RPMI7951 (cell line): ENCODE data around the gene TTC29. TPM values are rescaled to one million over a fixed set of nuclear protein-coding genes. Genes with fewer than 3 reads are reported as not detected.
A peak's percentile ranks its signal among the peaks of the same experiment; 100 is the strongest.

Experiments used
- DNase-seq: peaks from one replicate; pipeline ENCODE4 v3.0.0-alpha.2; 2012; ENCODE audit warnings: low read depth
- total RNA-seq: library from RNA; depleted of rRNA; stranded (reverse); fragments of >200 nt; shearing (Covaris generic); gene quantifications from 2 replicates; pipeline ENCODE4 v1.2.3, GENCODE V29; 2014; rRNA removed

TTC29 gene, protein sequence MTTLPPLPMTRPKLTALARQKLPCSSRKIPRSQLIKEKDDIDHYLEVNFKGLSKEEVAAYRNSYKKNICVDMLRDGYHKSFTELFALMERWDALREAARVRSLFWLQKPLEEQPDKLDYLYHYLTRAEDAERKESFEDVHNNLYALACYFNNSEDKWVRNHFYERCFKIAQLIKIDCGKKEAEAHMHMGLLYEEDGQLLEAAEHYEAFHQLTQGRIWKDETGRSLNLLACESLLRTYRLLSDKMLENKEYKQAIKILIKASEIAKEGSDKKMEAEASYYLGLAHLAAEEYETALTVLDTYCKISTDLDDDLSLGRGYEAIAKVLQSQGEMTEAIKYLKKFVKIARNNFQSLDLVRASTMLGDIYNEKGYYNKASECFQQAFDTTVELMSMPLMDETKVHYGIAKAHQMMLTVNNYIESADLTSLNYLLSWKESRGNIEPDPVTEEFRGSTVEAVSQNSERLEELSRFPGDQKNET
- total RNA-seq: 0.72 TPM in 1 of 2 replicates, not detected in the other

DNA sequence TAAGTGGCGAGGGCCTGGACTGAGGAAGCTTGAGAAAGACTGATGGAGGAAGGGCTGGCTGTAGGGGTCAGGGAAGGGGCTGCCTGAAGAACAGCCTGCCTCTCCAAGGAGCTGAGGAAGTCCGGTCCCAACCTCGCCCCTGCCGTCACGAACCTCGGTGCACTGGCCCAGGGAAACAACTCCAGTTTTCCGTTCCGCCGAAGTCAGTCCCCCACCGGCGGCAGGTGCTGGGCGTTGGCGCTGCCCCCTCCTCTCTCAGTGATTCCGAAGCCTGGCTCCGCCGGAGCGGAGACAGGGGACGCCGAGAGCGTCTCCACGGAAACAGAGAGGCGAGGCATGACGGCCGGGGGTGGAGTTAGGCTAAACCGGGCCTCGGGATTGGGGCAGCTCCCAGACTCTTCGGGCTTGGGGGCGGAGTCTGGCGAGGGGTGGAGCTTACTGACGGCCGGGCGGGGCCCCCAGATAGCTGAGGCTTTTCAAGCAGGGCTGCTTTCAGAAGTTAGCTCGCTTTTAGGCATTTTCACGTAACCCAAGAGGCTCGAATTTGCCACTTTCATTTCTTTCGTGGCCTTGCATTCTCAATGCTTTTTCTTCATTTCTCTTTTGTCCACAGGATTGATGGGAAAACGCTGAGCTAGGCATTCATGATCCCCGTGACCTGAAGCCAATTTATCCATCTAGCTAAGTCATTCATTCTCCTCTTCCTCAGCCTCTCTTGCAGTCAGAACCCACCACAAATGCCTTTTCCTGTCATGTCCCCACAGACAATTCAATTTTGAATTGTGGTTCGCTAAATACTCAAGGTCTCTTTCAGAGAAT, at the start of gene TTC29:
TSS of gene TTC29 (minus strand) at position 309 of the 819 bp plus-strand sequence. CDS start 5,969 bp downstream, outside the sequence.
- peak; percentile 79 for DNase-seq

DNA sequence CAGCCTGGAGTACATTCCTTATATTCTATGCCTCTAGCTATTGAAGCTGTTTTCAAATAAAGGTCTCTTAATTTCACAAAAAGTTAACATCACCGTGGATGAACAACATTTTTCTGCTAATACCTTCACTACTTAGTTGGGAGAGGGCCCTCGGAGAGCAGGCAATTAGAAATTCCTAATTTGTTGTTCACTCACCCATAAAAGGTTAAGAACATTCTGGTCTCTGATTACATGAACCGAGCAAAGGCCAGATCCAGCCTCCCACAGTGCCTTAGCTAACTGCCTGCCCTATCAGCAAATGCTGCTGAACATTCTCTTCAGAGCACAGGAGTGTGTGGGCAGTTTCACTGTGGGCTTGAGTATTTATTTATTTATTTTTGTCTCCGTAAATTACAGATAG, 36.0 kb upstream of the TTC29 start:
- no peak for DNase-seq

DNA sequence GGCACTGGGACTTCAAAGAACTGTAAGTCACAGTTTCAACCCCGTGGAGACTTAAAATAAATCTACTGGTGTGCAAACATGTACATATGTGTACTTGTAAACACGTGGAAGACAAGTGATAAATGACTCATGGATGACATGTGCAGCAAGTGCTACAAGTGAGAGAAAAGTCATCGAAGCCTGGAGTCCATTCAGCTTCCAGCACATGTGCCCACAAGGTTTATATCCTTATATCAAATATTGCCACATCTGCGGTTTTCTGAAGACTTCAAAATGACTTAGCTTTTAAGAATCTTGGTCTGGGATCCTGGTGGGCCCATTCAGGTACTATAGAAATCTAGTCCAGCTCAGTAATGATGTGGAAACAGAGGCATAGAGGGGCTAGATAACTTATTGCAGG, 33.0 kb upstream of the TTC29 start:
- no peak for DNase-seq

DNA sequence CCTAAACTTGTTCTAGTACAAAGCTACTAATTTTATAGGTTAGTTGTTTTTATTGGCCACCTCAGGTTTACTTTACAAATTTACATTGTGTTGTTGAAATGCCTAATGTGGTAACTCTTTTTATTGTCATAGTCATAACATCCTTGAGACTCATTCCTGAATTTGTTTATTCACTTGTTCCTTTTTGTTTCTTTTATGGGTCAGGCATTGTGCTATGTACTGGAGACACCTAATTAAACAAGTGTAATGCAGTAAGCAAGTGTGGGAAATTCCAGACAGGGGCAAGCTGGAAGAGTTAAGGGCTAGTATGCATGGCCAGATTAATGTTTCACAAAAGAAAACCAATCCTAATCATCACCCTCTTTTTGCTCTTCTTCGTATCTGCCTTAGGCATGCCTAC, 30.5 kb upstream of the TTC29 start:
- no peak for DNase-seq

DNA sequence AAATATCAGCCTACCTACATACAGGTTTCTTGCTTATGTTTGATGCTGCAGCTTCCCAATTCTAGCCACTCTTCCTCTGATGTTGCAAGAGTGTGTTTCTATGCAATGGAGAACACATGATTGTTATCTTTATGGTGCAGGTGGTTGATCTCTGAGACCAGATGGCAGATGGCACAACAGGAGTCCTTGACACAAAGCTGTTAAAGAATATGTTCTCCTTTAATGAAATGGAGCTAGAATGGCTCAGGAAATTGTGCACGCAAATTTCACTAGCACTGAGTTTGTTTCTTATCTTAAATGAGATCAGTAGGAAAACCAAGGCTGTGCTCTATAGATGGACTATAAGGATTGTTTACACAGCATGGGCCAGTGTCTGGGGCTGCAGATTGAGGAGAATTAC, 29.9 kb upstream of the TTC29 start:
- no peak for DNase-seq

DNA sequence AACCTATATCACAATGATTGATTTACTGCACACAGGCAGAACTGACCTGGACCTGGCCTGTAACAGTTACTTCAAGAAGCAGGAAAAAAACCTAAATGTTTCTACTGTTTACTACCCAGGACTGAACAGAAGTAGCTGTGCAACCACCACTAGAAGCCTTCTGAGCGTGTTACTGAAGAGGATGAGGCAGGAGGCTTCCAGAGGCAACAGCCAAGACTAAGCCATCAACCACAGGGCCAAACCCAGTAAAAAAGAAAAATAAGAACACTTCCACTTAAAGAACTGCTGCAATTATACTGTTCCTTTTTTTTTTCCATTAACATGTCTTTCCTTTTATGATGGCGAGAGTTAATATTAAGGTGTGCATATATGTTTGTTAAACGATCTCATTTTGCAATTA, 29.4 kb upstream of the TTC29 start:
- no peak for DNase-seq

DNA sequence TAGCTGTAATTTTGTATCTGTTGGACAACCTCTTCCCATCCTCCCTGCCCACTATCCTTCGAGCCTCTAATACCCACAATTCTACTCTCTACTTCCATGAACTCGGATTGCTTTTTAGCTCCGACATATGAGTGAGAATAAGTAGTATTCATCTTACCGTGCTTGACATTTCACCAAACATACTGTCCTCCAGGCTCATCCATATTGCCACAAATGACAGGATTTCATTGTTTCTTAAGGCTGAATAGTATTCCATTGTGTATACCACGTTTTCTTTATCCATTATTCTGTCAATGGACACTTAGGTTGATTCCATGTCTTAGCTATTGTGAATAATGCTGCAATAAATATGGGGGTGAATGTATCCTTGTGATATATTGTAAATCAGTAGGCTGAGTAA, 26.4 kb upstream of the TTC29 start:
- DNase-seq: no peak

DNA sequence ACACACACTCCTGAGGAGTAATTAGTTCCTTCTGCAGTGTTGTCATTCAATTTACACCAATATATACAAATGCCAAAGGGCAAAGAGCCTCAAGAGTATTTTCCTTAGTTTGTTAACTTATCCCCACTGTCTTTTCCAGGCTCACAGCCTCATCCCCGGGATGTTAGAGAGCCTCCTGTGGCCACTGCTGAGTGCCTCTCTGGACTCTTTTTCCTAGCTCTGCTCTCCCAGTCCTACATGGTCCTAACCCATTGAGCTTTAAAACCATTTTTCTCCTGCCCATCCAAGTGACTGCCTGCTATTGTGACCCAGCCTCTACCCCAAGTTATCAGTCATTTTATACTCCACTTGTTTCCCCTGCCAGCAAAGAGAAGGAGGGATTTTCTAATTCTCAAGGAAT, 23.5 kb upstream of the TTC29 start:
- no peak for DNase-seq

DNA sequence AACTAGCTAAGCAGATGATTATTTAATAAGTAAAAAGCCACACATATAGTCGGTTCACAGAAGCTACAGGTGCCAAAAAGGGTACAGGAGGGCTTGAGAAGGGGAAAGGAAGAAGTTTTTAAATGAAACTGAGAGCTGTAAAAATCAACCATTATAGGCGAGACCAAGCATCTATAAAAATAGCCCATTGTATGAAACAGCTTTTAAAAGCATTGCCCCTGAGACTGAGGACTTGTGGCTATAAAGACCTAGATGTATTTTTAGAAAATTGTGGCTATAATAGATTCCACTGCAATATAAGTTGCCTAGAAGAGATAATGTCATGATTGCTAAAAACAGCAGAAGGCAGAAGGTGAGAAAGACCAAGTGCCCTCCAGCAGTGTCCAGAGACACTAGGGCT, 15.0 kb upstream of the TTC29 start:
- no peak for DNase-seq

DNA sequence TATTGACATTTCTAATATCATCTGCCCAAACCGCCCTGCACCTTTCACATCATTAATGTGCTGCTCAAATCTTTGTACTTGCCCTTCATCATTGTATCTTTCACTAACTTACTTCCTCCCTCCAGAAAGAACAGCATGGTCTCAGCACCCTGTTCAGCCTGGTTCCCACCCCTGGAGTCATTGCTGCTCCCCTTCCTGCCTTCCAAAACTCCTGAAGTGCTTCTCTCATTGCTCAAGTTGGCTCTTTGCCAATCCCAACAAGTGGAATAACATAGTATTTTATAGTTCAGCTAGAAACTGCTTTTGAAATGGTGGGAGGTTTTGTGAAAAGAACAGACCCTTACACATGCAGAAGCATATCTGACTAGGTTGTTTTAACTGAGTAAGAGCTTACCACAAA, 14.0 kb upstream of the TTC29 start:
- no peak for DNase-seq

DNA sequence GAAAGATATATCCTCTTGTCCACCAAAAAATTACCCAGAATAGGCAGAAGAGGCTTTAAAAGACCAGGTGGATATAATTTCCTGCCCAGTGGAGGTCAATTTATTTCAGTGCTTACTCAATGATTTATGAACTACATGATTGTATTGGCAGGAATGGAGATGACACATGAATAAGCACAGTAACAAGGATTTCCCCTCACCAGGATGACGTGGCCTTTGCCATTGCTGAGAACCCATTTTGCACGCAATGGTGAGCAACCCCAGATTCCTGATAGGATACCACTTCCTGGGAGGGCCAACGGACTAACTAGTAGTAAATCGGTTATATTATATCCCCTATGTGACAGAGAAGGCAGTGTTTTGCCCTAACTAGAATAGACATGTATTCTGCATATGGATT, 11.6 kb upstream of the TTC29 start:
- peak; percentile 69 for DNase-seq

DNA sequence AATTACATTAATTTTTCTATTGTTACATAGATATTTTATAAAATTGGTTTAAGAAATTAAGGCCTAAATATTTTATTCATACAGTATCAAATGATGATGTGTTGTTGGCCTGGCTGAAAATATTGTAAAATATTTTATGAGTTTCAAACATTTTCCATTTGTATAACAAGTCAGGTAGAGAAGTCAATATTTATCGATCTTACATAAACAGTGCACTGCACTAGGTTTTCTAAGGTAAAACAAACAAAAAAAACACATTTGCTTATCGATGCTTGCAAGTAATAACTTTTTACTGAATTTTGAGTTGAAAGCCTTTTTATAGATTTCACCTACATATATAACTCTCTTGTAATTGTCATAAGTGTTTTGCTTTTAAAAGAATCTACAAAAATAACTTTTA, 7.2 kb upstream of the TTC29 start:
- no peak for DNase-seq

DNA sequence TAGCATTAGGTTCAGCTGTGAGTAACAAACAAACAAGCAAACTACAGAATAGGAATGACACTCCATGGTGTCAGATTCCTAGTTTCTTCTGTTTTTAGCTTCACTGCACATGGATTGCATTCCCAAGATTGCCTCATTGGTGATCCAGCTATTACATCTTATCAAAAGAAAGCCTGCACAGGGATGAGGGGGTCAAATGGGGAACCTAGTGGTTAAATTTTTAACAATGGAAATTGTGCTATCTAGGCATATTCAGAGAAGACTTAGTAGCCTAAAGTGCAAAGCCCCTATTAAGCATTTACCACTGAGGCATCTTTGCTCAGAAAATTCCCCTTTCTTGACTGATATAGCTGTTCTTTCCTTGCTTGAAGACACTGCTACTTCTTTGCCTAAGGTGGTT, 3.9 kb upstream of the TTC29 start:
- DNase-seq: no peak

DNA sequence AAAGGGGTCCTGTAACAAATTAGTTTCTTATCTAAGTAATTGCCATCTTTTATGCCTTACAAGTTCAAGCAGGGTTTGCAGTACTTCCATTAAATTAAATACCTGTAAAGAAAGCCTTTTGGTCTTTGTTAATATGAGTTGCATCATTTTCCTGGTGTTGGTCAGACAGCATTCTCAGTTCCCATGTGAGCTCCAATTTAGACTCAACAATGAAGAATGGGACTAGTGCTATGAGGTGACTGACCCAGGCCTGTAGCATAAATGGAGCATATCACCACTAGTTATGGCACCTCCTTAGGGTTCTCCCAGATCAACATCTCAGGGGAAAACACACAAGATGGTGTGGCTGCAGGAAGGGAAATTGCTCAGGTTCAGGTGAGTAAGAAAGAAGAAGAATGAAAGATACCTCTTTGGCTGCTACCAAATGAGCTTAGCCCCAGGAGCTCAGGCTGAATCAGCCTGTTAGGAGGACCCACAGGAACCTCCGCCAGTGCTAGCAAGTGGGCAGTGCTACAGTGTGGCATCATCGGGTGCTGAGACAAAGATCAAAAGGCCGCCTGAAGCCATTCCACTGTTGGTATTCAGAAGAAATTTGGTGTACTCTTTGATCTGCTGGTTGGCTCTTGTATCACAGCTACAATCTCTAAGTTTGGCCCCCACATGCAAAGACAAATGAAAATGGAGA, 1.8 kb downstream of the TTC29 start:
- no peak for DNase-seq

DNA sequence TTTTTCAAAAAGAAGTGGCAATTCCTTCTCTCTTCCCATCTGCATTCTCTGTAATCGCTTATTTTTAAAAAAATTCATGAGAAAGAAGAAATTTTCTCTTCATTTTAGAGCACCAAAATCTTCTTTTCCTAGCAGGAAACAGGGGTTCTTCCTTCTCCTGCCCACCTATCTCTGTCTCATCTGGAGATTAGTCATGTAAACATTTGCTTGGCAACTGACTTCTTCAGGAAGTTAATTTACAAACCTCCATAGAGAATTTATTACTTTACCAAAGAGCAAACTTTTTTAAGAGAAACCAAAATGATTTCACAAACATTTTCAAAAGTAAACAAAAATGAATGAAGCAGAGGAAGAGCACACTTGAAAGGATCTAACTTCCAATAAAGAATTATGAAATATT, 13.5 kb downstream of the TTC29 start:
- DNase-seq: no peak

DNA sequence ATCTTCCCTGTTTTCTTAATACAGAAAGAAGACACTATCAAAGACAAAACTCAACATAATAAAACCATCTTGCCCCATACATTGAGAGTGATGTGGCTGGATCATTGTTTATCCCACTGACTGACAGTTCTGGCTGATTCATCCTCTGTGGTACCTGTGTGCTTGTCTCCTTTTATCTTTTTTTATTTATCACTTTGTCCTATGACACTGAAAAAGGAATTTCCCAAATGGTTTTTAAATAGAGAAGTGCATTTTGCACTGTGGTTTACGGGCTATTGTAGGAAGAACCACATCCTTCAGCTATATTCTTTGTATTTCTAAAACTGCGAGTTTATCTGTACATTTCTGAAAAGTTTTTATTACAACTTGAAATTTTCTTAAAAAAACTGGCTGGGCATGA, 15.0 kb downstream of the TTC29 start:
- no peak for DNase-seq

DNA sequence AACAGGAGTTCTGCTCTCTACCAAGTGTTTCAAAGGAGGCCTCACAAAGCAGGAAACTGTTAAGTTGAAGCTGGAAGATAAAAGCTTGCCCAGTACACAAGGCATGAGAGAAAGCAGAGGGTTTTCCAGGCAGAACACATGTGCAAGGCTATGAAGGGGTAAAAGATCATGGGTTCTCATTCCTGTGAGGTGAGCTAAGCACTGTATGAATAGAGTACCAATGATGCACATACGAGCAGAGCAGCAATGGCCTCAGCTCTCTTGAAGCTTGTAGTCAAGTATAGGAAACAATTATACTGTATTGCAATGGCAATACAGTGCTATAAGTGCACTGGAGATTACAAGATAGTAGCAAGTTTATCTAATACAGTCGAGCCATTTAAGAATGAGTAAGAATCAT, 18.0 kb downstream of the TTC29 start:
- no peak for DNase-seq

DNA sequence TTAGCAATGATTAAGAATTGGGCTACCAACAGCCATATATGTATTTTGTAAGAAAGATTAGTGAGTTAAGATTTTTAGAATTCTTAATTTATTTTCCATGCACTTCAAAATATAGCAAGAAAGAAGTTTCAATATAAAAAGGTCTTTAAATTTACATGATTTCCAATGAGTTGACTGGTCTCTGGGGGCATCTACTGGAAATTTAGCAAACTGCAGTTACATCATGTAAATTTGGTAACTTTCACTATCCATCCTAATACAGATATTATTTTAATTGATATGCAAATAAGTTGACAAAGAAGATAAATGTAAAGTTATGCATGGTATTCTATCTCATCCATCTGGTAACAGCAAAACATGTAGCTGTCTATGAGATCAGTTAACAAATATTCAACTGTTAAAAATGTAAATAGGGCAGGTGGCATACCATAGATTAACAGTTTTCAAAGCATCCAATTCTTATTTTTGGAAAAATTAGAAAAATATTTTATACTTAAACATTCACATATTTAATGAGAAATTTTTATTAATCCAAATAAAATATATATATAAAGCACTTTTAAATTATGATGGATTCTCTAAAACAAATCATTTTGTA, 29.1 kb downstream of the TTC29 start:
- peak; percentile 28 for DNase-seq

DNA sequence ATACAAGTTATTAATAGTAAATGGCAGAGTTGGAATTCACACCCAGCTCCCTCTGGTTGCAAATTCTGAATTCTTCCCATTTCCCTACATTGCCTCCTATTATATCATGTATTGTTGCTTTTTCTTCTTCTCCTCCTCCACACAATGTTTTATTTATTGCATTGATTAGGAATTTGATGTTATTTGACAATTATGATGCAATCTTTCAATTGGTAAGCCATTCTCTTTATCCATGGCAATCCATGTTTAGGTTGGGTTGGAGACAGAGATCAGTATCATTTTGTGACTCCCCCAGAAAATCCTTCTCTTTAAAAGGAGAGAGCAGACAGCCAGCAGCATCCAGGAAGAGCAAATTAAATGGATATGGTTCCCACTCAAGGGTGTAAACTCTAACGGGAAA, 30.5 kb downstream of the TTC29 start:
- DNase-seq: no peak

DNA sequence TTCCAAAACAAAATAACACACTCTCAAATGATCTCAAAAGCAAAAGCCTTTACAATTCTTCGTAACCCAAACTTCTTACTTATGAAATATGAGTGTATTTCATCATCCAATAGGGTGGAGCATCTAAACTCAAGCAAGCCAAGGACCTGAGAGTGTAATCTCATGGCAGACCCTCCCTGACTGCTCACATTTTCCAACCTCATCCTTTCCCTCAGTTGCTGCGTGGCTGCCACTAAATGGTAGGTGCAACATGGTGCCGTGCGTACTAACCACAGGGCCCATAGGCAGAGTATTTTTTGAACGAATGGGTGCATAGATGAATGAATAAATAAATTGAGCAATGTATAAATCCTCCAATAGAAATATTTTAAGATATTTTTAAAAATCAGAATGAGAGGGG, 45.4 kb downstream of the TTC29 start:
- no peak for DNase-seq

DNA sequence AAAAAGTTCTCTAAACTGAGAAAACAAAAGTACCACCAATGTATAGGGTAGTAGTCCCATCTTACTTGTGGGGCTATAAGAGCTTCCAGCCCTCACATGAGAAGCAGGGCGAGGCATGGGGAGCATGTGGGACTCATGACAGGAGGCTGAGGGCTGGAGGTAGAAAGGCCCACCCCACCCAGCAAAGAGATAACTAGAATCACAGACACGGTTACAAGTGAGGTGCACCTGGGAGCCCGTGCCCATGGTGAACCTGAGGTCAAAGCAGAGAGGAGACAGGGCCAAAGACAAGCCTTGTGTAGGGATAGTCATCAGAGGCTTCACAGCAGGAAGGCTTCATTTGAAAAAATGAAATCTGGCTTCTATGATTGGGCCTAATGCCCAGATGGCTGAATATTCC, 55.4 kb downstream of the TTC29 start:
- DNase-seq: no peak

DNA sequence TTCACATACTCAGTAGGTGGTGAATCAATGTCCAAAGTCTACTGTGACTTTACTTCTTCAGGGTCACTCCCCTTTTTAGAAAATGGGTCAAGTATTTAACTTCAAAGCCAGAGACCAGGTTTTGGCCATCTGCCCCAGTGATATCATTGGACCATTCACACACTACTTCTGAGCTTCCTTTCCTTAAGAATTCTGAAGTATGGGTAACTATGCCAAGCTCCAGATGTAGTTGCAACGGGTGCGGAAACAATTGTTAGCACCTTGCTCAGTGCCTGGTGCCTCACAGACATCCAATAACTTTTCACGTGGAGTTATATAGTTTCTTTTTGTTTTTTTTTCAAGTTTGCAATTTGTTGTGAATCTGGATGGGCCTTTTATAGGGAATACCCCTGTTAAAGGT, 62.6 kb downstream of the TTC29 start:
- DNase-seq: no peak
